ELR (cell line): ENCODE results near the gene BABAM2.

ENCODE experiments used
- DNase-seq: peaks from one replicate; pipeline ENCODE4 v3.0.0-alpha.2; 2015; ENCODE audit warnings: low read depth

BABAM2 gene

GRCh38 chr2:28286678-28287077 is 396.1 kb downstream of the BABAM2 start:
- peak; percentile 23 for DNase-seq

DNA sequence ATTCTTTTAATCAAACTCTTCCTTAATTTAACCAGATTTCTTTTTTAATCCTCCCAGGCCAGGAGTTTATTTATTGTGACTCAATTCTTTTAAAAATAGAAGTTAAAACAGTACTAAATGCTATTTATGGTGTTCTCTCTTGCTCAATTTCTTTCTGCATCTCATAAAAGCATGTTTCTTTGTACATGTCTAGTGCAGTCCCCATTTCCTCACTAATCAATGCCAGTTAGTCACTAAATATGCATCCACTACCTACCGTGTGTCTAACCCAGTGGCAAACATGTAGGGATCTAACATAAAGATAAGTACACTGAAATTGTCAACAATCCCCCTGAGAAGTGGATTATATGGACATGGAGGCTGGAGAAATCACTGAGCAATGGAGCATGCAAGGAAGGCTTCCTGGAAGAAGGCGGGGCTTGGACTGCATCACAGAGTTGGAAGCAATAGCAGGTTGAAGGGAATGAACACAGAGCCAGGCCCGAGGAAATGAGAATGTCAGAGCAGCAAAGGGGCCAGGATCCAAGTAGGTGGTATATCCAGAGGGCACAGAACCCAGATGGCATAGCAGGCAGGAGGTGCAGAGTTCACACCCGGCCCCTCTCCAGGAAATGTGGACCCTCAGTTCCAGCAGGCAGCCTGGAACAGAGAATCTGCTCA is 396.9 kb downstream of the BABAM2 start:
- no peak for DNase-seq

DNA sequence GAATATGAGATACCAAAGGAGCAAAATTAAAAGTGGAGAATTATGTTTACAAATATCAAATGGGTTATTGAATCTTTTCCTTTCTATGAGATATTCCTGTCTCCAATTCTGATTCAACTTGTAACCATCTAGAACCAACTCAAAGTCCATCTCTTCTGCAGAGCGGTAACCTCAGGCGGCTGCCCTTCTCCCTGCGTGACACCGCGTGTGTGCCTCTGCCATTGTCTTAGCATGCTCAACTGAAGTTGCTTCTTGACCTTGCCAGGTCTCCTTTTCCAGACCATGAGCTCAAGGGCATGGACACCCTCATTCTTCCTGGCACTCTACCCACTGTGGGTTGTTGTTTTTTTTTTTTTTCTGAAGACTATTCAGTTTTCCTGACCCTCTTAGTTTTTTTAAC is 398.1 kb downstream of the BABAM2 start:
- no peak for DNase-seq

DNA sequence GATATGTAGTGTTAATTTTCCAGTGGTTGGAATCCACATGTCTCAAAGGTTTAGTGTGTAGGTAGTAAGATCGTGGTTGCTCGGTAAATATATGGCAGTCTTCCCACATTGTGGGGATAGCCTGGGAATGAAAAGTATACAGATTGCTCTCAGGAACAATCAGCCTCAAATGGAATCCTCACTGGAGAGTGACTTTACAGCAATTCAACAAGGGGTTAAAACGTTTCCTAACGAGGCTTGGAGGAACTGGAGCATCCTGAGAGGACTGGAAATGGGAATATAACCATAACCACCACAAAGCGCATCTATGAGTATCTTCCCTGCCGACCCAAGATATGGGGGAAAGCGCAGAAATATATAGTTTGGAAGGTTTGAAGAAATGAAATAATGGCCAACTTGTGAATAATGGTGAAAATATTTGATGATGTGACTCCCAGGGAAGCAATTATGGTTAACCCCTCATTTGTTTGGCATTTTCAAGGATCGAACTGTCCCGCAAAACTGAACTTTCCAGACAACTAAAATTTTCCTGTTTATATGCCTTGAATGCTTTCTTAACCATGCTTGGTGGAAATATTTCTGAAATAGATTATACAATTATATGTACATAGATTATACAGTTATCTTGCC is 401.4 kb downstream of the BABAM2 start:
- DNase-seq = peak; percentile 81

DNA sequence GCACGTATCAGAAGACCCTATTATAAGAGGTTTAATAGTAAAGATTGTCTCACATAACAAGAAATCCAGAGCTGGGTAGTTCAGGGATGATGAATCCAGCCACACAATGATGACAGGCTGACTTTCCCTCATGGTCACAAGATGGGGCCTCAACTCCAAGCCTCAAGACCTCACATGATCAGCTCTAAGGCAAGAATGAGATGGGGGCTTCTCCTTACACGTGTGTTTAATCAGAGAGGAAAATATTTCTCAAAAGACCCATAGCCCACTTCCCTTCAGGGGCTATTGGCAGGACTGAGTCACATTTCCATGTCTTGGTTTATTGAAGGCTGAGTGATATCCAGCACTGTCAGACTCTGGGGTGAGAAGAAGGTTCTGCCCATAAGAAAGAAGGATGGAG is 402.0 kb downstream of the BABAM2 start:
- DNase-seq = peak; percentile 86

GRCh38 chr2:28293416-28293815 is 402.9 kb downstream of the BABAM2 start:
- DNase-seq = no peak

DNA sequence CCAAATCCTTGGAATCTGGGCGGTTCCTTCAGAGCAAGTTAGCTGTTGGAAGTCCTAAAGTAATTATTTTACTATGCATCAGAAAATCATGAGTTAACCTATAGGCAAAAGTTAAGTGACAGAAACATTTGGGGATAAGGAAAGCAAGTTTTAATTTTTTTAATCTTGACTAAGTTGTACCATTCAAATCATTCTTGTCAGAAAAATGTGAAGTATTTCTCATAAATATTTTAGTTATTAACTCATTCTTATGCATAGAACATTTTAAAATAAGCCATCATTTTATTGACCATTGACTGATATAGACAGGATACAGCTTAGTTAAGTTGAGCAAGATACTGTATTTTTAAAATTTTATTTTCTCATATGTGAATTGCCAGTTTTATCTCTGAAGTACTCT is 403.9 kb downstream of the BABAM2 start:
- DNase-seq = peak; percentile 44

GRCh38 chr2:28296243-28296642 is 405.7 kb downstream of the BABAM2 start:
- peak; percentile 95 for DNase-seq

- peak; percentile 74 for DNase-seq
These were observed 406.4 kb downstream of the BABAM2 start for GRCh38 chr2:28296904-28297303.

DNA sequence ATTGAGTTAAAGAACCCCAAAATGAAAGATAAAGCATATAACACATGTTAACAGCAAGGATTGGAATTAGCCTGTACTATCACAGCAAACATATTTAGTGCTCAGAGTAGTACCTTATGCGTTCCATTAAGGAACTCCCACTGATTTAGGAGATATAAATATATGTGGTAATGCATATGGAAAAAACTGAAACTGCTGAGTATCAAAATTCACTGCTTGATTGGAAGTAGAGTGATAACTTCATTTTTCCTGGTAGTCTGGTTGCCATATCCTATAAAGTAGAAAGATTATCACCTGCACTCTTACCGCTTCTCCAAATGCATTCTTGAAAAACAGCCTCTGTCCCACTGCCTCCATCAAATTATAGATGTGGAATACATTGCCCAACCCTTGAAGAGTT is 407.0 kb downstream of the BABAM2 start:
- no peak for DNase-seq

DNA sequence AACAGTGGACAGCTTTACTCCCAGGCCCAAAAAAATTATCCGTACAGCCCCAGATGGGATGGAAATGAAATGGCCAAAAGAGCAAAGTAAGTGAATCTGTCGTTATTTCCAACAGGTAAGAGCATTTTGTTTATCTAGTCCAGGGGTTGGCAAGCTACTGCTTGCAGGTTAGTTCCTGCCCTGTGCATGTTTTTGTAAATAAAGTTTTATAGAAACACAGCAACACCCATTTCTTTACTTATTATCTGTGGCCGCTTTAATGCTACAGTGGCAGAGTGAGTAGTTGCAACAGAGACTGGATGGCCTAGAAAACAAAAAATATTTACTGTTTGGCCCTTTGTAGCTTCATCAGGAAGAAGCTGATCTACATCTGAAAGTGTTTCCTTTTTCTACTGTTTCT is 407.9 kb downstream of the BABAM2 start:
- DNase-seq = no peak

- DNase-seq = peak; percentile 32
These were observed 410.2 kb downstream of the BABAM2 start for GRCh38 chr2:28300485-28301341.

- no peak for DNase-seq
These were observed 414.7 kb downstream of the BABAM2 start for GRCh38 chr2:28305202-28305601.

DNA sequence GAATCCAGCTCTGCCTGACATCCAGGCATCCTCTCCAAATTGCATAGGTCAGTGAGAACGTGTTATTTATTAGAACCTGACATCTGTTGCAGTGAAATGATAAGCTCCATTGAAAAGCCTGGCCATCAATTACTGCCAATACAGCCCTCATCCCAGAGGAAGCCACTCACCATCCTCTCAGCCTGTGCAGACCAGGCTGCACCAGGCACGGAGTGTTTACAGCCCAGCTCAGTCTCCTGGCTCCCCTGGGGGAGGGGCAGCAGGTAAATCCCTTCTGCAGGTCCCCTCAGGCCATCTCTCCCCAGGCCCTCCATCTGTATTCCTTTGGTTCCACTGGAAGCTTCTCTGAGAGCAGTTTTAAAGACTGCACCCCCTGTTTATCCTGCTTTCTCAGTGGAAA is 419.6 kb downstream of the BABAM2 start:
- no peak for DNase-seq

GRCh38 chr2:28311660-28312249 is 421.2 kb downstream of the BABAM2 start:
- DNase-seq = no peak

- DNase-seq = no peak
These were observed 422.0 kb downstream of the BABAM2 start for GRCh38 chr2:28312307-28313219.

GRCh38 chr2:28313220-28313784 is 422.8 kb downstream of the BABAM2 start:
- no peak for DNase-seq

- DNase-seq = no peak
These were observed 424.4 kb downstream of the BABAM2 start for GRCh38 chr2:28314968-28315367.

- DNase-seq = no peak
These were observed 426.2 kb downstream of the BABAM2 start for GRCh38 chr2:28316546-28317335.

DNA sequence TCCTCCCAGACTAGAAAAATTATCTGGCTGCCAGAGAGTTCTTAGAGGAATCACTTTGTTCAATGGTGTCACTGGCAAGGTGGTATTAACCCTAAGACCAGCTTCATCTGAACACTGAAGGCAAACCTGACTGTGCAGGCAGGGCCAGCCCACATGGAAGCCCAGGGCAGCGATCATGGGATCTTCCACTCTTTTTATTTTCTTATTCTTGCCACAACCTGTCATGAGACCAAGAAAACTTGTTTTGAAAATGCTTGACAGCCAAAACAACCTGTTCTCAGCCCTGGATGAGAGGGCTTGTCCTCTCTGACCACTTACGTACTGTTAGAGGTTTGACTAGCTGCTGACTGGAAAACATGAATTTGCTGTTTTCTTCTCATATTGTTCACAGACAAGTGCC is 426.9 kb downstream of the BABAM2 start:
- no peak for DNase-seq
